NCI-H345 treated with DMSO at 0.1 percent for 48 hours (cell line): Measurements from ENCODE around the gene SLC19A1.
"Not testable (repeated sequence)": the region's sequence is repeated elsewhere in the genome, so short reads cannot be mapped to it uniquely, and the experiment has no call there.

ENCODE experiments used
- DNase-seq: peaks from one replicate; lab custom pipeline; 2025; ENCODE audit not compliant: unreplicated experiment; lab: John Stamatoyannopoulos, UW

Gene SLC19A1

GRCh38 chr21:45534636-45535331 is 7.5 kb downstream of the SLC19A1 start:
- DNase-seq: no peak

- DNase-seq: no peak
These were observed 8.2 kb downstream of the SLC19A1 start for GRCh38 chr21:45533846-45534635.

DNA sequence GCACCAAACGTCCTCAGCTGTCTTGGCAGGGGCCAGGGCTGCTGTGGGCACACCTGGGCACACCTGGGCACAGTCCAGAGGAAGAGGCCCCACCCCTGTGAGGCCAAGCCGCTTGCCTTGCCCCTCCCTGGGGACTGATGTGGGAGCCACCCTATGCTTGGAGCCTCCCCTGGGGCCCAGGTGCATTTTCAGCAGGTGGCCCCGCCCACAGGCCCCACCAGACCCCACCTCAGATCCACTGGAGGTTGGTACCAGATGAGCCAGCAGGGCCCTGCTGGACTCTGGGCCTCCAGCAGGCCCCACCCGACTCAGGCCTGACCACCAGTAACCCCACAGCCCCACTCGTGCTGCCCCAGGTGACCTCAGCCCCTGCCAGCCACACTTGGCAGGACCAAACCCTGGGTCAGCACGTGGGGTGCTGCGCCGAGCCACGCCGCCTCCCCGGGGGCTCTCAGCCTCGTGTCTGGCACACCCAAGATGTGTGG is 8.8 kb downstream of the SLC19A1 start:
- no peak for DNase-seq

GRCh38 chr21:45532826-45533360 is 9.3 kb downstream of the SLC19A1 start:
- DNase-seq: no peak

DNA sequence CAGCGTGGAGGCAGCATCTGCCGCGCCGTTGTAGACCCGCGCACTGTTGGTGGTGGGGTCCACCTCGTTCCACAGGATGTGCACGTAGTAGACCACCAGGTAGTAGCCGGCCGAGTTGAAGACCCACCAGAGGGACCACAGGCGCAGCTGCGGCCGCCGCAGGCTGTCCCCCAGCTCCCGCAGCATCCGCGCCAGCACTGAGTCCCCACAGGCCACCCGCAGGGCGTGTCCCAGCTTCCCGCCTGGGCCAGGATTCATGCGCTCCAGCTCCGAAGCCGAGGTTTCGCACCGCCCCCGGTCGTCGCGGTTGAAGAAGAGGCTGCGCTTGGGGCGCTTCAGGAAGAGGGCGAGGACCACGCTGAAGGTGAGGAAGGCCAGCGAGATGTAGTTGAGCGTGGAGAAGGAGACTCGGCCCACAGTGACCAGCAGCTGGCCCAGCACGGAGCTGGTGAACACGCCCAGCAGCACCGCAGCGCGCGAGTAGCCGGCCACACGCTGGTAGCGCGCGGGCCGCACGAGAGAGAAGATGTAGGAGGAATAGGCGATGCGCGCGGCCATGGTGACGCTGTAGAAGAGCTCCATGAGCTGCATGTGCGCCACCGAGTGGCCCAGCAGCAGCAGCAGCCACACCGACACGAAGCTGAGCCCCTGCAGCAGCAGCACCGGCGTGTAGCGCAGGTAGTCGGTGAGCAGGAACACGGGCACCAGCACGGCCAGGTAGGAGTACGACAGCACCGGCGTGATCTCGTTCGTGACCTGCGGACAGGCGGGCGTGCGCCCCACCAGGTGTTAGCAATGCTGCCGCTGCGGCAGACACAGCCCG is 10.6 kb downstream of the SLC19A1 start:
- DNase-seq: no peak

DNA sequence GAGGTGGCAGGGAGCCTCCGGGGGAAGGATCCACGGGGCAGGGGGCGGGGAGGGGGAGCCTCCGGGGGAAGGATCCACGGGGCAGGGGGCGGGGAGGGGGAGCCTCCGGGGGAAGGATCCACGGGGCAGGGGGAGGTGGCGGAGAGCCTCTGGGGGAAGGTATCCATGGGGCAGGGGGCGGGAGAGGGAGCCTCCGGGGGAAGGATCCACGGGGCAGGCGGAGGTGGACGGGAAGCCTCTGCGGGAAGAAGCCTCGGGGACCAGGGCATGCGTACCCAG is 11.2 kb downstream of the SLC19A1 start:
- DNase-seq: not testable (repeated sequence)

GRCh38 chr21:45530423-45531113 is 11.7 kb downstream of the SLC19A1 start:
- DNase-seq: no peak

DNA sequence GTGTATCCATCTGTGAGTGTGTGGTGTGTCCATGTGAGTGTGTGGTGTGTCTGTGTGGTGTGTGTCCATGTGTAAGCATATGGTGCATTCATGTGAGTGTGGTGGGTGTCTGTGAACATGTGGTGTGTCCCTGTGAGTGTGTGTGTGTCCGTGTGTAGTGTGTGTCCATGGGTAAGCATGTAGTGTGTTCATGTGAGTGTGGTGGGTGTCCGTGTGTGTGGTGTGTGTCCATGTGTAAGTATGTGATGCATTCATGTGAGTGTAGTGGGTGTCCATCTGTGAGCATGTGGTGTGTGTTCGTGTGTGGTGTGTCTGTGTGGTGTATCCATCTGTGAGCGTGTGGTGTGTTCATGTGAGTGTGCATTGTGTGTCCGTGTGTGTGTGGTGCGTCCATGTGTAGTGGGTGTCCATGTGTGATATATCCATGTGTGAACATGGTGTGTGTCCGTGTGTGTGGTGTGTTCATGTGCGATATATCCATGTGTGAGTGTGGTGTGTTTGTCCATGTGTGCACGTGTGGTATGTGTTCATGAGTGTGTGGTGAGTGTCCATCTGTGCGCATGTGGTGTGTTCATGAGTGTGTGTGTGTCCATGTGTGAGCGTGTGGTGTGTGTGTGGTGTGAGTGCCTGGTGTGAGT is 12.3 kb downstream of the SLC19A1 start:
- DNase-seq: no peak

DNA sequence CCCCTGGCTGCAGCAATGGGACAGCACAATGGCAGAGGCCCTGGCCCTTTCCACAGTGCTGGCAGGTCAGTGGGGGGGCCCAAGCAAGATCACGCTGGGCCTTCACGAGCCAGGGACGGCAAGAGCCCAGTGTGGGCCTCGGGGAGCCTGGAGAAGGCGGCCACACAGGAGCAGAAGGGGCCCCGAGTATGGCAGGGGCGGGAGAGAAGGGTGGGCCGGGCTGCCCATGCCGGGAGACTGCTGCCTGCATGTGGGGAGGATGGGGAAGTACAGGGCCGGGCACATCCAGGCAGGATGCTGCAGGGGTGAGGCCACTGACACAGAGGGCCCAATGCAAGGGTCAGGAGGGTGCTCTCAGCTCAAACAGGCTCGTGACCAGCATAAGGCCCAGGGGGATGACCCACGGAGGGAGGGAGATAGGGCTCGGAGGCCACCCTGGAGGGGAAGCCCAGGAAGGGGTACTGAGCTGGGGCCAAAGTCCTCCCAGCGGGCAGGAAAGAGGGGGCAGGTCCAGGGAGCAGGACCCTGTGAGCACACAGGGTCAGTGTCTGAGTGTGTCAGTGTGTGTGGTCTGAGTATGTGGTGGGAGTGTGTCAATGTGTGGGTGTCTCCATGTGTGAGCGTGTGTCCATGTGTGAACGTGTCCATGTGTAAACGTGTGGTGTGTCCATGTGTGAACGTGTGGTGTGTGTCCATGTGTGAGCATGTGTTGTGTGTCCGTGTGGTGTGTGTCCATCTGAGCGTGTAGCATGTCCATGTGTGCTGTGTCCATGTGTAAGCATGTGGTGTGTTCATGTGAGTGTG is 13.1 kb downstream of the SLC19A1 start:
- no peak for DNase-seq

GRCh38 chr21:45528028-45528705 is 14.1 kb downstream of the SLC19A1 start:
- no peak for DNase-seq

- DNase-seq: not testable (repeated sequence)
These were observed 14.9 kb downstream of the SLC19A1 start for GRCh38 chr21:45527151-45527999.

GRCh38 chr21:45525910-45526306 is 16.3 kb downstream of the SLC19A1 start:
- DNase-seq: no peak

- no peak for DNase-seq
These were observed 16.9 kb downstream of the SLC19A1 start for GRCh38 chr21:45525153-45525909.

DNA sequence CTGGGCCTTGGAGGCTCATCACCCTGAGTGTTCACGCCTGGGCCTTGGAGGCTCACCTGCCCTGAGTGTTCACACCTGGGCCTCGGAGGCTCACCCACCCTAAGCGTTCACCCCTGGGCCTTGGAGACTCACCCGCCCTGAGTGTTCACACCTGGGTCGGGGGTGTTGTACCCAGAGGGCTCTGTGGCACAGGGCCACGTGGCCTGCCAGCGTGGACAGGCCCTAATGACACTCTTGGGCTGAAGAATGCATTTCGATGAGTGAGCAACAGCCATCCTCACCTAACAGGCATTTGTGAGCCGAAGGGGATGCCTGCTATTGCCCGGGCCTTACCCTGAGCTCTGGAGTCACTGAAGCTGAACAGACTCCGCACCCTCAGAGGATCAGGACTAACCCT is 17.5 kb downstream of the SLC19A1 start:
- DNase-seq: no peak

DNA sequence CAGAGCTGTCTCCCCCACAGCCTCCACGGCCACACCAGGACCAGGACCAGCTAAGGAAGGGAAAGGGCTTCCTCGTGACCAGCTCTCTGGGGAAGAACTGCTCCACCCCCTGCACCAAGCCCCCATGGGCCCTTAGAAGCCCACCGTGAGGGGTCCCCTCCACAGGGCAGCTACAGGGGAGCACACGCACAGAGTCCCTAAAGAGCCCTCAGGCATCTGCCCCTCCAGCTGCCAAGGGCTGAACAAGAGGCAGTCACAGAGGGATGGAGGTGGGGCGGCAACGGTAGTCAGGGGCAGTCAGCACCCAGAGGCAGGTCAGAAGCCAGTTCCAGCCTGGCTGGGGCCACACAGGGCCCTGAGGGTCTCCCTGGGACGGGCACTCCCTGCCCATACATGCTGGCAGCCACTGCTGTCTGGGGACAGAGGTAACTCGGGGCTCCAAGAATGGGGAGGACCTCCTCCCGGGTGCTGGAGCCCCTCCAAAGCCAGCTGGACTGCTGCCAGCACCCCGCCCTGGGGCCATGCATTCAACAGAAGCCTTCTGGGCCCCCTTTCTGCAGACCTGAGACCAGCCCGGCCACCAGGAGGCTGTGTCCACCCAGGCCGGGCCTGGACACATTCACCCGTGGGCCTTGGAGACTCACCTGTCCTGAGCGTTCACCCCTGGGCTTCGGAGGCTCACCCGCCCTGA is 18.7 kb downstream of the SLC19A1 start:
- no peak for DNase-seq

- no peak for DNase-seq
These were observed 19.3 kb downstream of the SLC19A1 start for GRCh38 chr21:45522986-45523385.

- DNase-seq: no peak
These were observed 19.9 kb downstream of the SLC19A1 start for GRCh38 chr21:45522381-45522780.
